MM.1S (cell line): ENCODE data around the gene ZNF408.

ENCODE experiments used
- DNase-seq: peaks from one replicate; pipeline ENCODE4 v3.0.0-alpha.2; 2015
- H2AFZ ChIP-seq: fragments of 300-600 bp; sonication (generic); 2 replicates; pipeline ENCODE4 v1.6.0; 2016; ENCODE audit warnings: antibody characterized with exemption, low read length
- H3F3A ChIP-seq: fragments of 300-600 bp; sonication (generic); 2 replicates; pipeline ENCODE4 v1.6.1; 2016; ENCODE audit warnings: mild to moderate bottlenecking, antibody characterized with exemption, low read length, moderate library complexity, mixed read lengths; ENCODE audit not compliant: insufficient read depth
- H3K27ac ChIP-seq: fragments of 300-600 bp; sonication (generic); 2 replicates; pipeline ENCODE4 v1.5.1; 2016; ENCODE audit warnings: mild to moderate bottlenecking, low read length
- H3K27me3 ChIP-seq: fragments of 300-600 bp; sonication (generic); replicated peaks from 2 replicates; pipeline ENCODE4 v1.6.0; 2016; ENCODE audit warnings: low read length; ENCODE audit not compliant: insufficient read depth
- H3K36me3 ChIP-seq: fragments of 300-600 bp; sonication (generic); replicated peaks from 2 replicates; pipeline ENCODE4 v1.6.1; 2016; ENCODE audit warnings: mild to moderate bottlenecking, low read length, mixed read lengths; ENCODE audit not compliant: insufficient read depth
- H3K4me1 ChIP-seq: fragments of 300-600 bp; sonication (generic); 2 replicates; pipeline ENCODE4 v1.6.1; 2016; ENCODE audit warnings: low read length, mixed read lengths
- H3K4me2 ChIP-seq: fragments of 300-600 bp; sonication (generic); 2 replicates; pipeline ENCODE4 v1.6.0; 2016; ENCODE audit warnings: low read depth, low read length
- H3K4me3 ChIP-seq: fragments of 300-600 bp; sonication (generic); 2 replicates; pipeline ENCODE4 v1.5.1; 2016; ENCODE audit warnings: low read length, mixed read lengths
- H3K79me2 ChIP-seq: fragments of 300-600 bp; sonication (generic); 2 replicates; pipeline ENCODE4 v1.6.1; 2016; ENCODE audit warnings: mixed run types, low read length, mixed read lengths
- H3K9ac ChIP-seq: fragments of 300-600 bp; sonication (generic); 2 replicates; pipeline ENCODE4 v1.6.1; 2016; ENCODE audit warnings: low read length, mixed read lengths
- H3K9me2 ChIP-seq: fragments of 300-600 bp; sonication (generic); replicated peaks from 2 replicates; pipeline ENCODE4 v1.6.1; 2016; ENCODE audit warnings: mild to moderate bottlenecking, low read length, mixed read lengths; ENCODE audit not compliant: insufficient read depth
- H3K9me3 ChIP-seq: fragments of 300-600 bp; sonication (generic); replicated peaks from 2 replicates; pipeline ENCODE4 v1.6.1; 2016; ENCODE audit warnings: mild to moderate bottlenecking, low read length, mixed read lengths; ENCODE audit not compliant: insufficient read depth
- H4K20me1 ChIP-seq: fragments of 300-600 bp; sonication (generic); 2 replicates; pipeline ENCODE4 v1.6.1; 2016; ENCODE audit warnings: mild to moderate bottlenecking, low read length, moderate library complexity, mixed read lengths; ENCODE audit not compliant: insufficient read depth
- EZH2 ChIP-seq: fragments of 300-600 bp; sonication (generic); optimal IDR thresholded peaks from 2 replicates; pipeline ENCODE3; 2017; ENCODE audit warnings: low read depth, mild to moderate bottlenecking, antibody characterized with exemption, low read length, mixed read lengths
- EZH2phosphoT487 ChIP-seq: fragments of 300-600 bp; sonication (generic); IDR thresholded peaks from 2 replicates; pipeline ENCODE4 v1.6.1; 2018; ENCODE audit warnings: antibody characterized with exemption, low read length
- TF ChIP-seq, protein P1 (sequence below): fragments of 300-600 bp; sonication (generic); IDR thresholded peaks from 2 replicates; pipeline ENCODE4 v1.5.1; 2016; ENCODE audit warnings: antibody characterized with exemption, low read length, mixed read lengths

The ZNF408 gene

DNA sequence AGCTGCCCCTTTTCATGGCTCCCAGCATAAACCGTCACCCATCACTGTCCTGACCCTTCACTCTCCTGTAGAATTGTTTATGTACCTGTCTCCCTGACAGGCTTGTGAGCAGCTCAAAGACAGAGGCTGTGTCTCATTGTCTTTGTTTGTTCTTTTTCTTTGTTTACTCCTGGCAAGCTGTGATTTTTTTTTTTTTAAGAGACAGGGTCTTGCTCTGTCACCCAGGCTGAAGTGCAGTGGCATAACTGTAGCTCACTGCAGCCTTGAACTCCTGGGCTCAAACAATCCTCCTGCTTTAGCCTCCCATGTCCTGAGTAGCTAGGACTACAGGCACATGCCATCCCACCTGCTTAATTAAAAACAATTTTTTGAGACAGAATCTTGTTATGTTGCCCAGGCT is 10.1 kb upstream of the ZNF408 start:
- no peaks in the 10 kb centered on the region for H3K4me1 ChIP-seq
- no peaks in the 10 kb centered on the region for H3F3A ChIP-seq
- H3K27ac ChIP-seq = no peak overlapping the region
- TF ChIP-seq, protein P1, sequence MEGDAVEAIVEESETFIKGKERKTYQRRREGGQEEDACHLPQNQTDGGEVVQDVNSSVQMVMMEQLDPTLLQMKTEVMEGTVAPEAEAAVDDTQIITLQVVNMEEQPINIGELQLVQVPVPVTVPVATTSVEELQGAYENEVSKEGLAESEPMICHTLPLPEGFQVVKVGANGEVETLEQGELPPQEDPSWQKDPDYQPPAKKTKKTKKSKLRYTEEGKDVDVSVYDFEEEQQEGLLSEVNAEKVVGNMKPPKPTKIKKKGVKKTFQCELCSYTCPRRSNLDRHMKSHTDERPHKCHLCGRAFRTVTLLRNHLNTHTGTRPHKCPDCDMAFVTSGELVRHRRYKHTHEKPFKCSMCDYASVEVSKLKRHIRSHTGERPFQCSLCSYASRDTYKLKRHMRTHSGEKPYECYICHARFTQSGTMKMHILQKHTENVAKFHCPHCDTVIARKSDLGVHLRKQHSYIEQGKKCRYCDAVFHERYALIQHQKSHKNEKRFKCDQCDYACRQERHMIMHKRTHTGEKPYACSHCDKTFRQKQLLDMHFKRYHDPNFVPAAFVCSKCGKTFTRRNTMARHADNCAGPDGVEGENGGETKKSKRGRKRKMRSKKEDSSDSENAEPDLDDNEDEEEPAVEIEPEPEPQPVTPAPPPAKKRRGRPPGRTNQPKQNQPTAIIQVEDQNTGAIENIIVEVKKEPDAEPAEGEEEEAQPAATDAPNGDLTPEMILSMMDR = no peak
- TF ChIP-seq EZH2 = no peak
- no peak for TF ChIP-seq EZH2phosphoT487
- H3K9ac ChIP-seq = no peak overlapping the region
- no peaks in the 10 kb centered on the region for H3K27me3 ChIP-seq
- H3K9me3 ChIP-seq = no peaks in the 10 kb centered on the region
- H2AFZ ChIP-seq = no peak overlapping the region
- H3K4me3 ChIP-seq = no peak overlapping the region
- no peaks in the 10 kb centered on the region for H3K36me3 ChIP-seq
- DNase-seq = no peak
- no peak overlapping the region for H3K4me2 ChIP-seq
- H3K9me2 ChIP-seq = no peaks in the 10 kb centered on the region
- H3K79me2 ChIP-seq = no peaks in the 10 kb centered on the region
- no peaks in the 10 kb centered on the region for H4K20me1 ChIP-seq

DNA sequence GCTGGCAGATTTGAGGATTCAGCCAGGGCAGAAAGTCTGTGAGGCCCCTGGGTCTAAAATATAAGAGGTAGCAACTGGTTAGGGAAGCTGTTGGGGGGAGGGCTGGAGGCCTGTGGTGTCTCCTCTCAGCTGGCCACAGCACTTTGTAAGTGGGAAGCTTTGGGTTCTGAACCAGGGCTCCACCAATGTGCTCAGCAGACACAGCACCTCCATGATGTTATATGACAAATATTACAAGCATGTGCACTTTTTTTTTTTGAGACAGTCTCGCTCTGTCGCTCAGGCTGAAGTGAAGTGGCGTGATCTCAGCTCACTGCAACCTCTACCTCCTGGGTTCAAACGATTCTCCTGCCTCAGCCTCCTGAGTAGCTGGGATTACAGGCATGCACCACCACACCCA is 8.4 kb upstream of the ZNF408 start:
- no peak overlapping the region for H3K9ac ChIP-seq
- DNase-seq = no peak
- H3K36me3 ChIP-seq = no peaks in the 10 kb centered on the region
- no peaks in the 10 kb centered on the region for H3K4me1 ChIP-seq
- no peak overlapping the region for H3K27ac ChIP-seq
- H3F3A ChIP-seq = no peaks in the 10 kb centered on the region
- H2AFZ ChIP-seq = no peak overlapping the region
- no peaks in the 10 kb centered on the region for H4K20me1 ChIP-seq
- H3K4me2 ChIP-seq = no peak overlapping the region
- no peaks in the 10 kb centered on the region for H3K9me2 ChIP-seq
- TF ChIP-seq EZH2 (no peak), EZH2phosphoT487 (no peak)
- TF ChIP-seq, protein P1 = no peak
- H3K27me3 ChIP-seq = no peaks in the 10 kb centered on the region
- peaks cover 11% of the 10 kb centered on the region for H3K79me2 ChIP-seq
- no peaks in the 10 kb centered on the region for H3K9me3 ChIP-seq
- H3K4me3 ChIP-seq = no peak overlapping the region

DNA sequence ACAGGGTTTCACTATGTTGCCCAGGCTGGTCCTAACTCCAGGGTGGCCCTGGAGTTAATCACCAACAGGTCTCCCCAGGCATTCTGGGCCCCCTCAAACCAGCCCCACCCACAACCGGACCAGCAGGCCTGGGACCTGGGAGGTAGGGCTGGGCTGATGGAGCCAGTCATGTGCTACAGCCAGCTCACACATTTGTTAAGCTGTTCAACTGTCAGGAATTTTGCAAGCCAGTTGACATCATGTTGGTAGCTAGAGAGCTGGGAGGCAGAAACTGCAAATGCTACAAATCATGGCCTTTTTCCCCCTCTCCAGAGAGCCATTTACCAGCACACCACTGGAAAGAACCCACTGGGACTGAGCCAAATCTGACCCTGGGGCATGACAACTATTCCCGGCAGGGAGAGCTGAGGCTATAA is 7.2 kb upstream of the ZNF408 start:
- TF ChIP-seq, protein P1 = no peak
- TF ChIP-seq EZH2 = no peak
- no peak for TF ChIP-seq EZH2phosphoT487
- H3K4me1 ChIP-seq = no peaks in the 10 kb centered on the region
- H3K36me3 ChIP-seq = no peaks in the 10 kb centered on the region
- H3K9me2 ChIP-seq = no peaks in the 10 kb centered on the region
- no peaks in the 10 kb centered on the region for H3F3A ChIP-seq
- H3K27ac ChIP-seq = no peak overlapping the region
- no peaks in the 10 kb centered on the region for H4K20me1 ChIP-seq
- DNase-seq = no peak
- H3K9ac ChIP-seq = no peak overlapping the region
- H2AFZ ChIP-seq = no peak overlapping the region
- no peaks in the 10 kb centered on the region for H3K27me3 ChIP-seq
- H3K4me2 ChIP-seq = no peak overlapping the region
- no peak overlapping the region for H3K4me3 ChIP-seq
- no peaks in the 10 kb centered on the region for H3K9me3 ChIP-seq
- peaks cover 20% of the 10 kb centered on the region for H3K79me2 ChIP-seq

DNA sequence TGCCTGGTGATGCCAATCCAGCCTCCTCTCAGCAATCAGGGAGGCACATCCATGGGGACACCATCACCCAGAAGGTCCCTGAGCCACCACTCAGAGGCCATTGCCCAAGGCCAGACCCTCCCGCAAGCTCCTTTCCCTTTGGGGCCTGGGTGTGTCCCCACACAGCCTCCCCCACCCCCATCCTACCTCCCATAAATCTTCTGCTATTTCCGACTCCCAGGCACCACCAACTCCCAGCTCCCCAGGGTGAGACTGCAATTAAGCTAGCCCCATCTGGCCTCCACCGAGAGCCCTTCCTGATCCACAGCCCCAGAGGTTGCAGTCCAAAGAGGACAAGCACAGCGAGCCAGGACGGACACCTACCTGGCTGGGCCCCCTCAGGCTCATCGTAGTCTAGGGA is 6.8 kb upstream of the ZNF408 start:
- Histone ChIP-seq H3F3A (no peaks in the 10 kb centered on the region), H3K27me3 (no peaks in the 10 kb centered on the region), H3K9me2 (no peaks in the 10 kb centered on the region), H3K27ac (no peak overlapping the region), H3K79me2 (peaks cover 25% of the 10 kb centered on the region), H3K9ac (no peak overlapping the region), H3K4me1 (no peaks in the 10 kb centered on the region), H3K4me3 (no peak overlapping the region), H3K9me3 (no peaks in the 10 kb centered on the region), H3K4me2 (no peak overlapping the region), H2AFZ (no peak overlapping the region), H3K36me3 (no peaks in the 10 kb centered on the region), H4K20me1 (no peaks in the 10 kb centered on the region)
- DNase-seq = no peak
- TF ChIP-seq EZH2phosphoT487 (no peak), EZH2 (no peak)
- TF ChIP-seq, protein P1 = no peak
